Breast epithelium (tissue), 4 donors: ENCODE results near the gene BCAS2. TPM values are rescaled to one million over a fixed set of nuclear protein-coding genes. Genes with fewer than 3 reads are reported as not detected.

ENCODE experiments used
- DNase-seq, 2 donors: peaks; one replicate each; pipeline ENCODE4 v3.0.0-alpha.2; 2019; ENCODE audit warnings: low spot score in 2 of 2
- H3K27ac ChIP-seq, 2 donors: fragments of 200-600 bp; sonication (generic) in 1 of 2; one replicate each; pipeline ENCODE4 v1.5.1; 2016 to 2019; ENCODE audit warnings: mild to moderate bottlenecking in 1 of 2
- H3K27me3 ChIP-seq, 2 donors: fragments of 200-600 bp; sonication (generic) in 1 of 2; one replicate each; pipeline versions ENCODE4 v1.5.1 to v1.6.0; 2017 to 2019; ENCODE audit warnings: control low read depth in 1 of 2, mild to moderate bottlenecking in 1 of 2
- H3K36me3 ChIP-seq: fragments of 200-600 bp; one replicate; pipeline ENCODE4 v1.5.1; 2019
- H3K4me1 ChIP-seq, 2 donors: fragments of 200-600 bp; sonication (generic); one replicate each; pipeline ENCODE4 v1.5.1; 2016 to 2019; ENCODE audit warnings: control low read depth in 1 of 2
- H3K4me3 ChIP-seq, 3 donors: fragments of 200-600 bp; sonication (generic); 1 replicate in 2 of 3; 2 replicates in 1 of 3; pipeline ENCODE4 v1.5.1; 2016 to 2019; ENCODE audit warnings: mild to moderate bottlenecking in 3 of 3, moderate library complexity in 2 of 3
- H3K9me3 ChIP-seq, 2 donors: fragments of 200-600 bp; sonication (generic) in 1 of 2; one replicate each; pipeline ENCODE4 v1.5.1; 2016 to 2019; ENCODE audit warnings: control low read depth in 1 of 2
- CTCF ChIP-seq, 3 donors: fragments of 450-650 bp; IDR thresholded peaks; one replicate each; pipeline ENCODE4 v1.5.1; 2016 to 2017; ENCODE audit warnings: antibody characterized with exemption in 3 of 3, mild to moderate bottlenecking in 3 of 3, moderate library complexity in 3 of 3
- POLR2A ChIP-seq: fragments of 450-650 bp; IDR thresholded peaks from one replicate; pipeline ENCODE4 v1.6.1; 2016; ENCODE audit warnings: antibody characterized with exemption, mild to moderate bottlenecking, moderate library complexity
- POLR2AphosphoS5 ChIP-seq, 3 donors: sonication (generic); formaldehyde crosslinking; IDR thresholded peaks; one replicate each; pipeline ENCODE4 v1.6.1; 2017; ENCODE audit warnings: antibody characterized with exemption in 3 of 3
- intact Hi-C: fragments of 100-400 bp; cut with DNase I; formaldehyde crosslinking; loops from one replicate; pipeline ENCODE4 v1.15.1; 2023; ENCODE audit warnings: low total_unique reads
- total RNA-seq, 3 donors: library from RNA; depleted of rRNA; stranded (reverse); fragments of >200 nt; gene quantifications; one replicate each; pipeline ENCODE4 v1.1.0, GENCODE V29; 2016

BCAS2 gene
- total RNA-seq, 3 donors from 2014 or later, result 46.5 to 48.0 (median 46.9) TPM

- Histone ChIP-seq H3K36me3 (no peaks in the 10 kb centered on the region), H3K4me1 (no peaks in the 10 kb centered on the region), H3K4me3 (no peak overlapping the region), H3K9me3 (no peaks in the 10 kb centered on the region), H3K27me3 (no peaks in the 10 kb centered on the region), H3K27ac (no peak overlapping the region)
- TF ChIP-seq POLR2AphosphoS5 (IDR thresholded peaks at IDR 0.05), result no peak
- no peak for TF ChIP-seq POLR2A
- TF ChIP-seq CTCF (IDR thresholded peaks at IDR 0.05), result no peak
- no peak for DNase-seq
- intact Hi-C loops, result no loop called here
Measured at GRCh38 chr1:114595602-114596001, 14.2 kb upstream of the BCAS2 start.

- intact Hi-C loops, result no loop called here
- Histone ChIP-seq H3K36me3 (no peaks in the 10 kb centered on the region), H3K27ac (no peak overlapping the region)
Measured at GRCh38 chr1:114594046-114594445, 12.6 kb upstream of the BCAS2 start.

GRCh38 chr1:114589122-114589521 lies 7.7 kb upstream of the BCAS2 start:
- Histone ChIP-seq H3K9me3 (no peaks in the 10 kb centered on the region), H3K4me3 (no peak overlapping the region), H3K36me3 (no peaks in the 10 kb centered on the region), H3K27ac (no peak overlapping the region), H3K4me1 (no peaks in the 10 kb centered on the region), H3K27me3 (no peaks in the 10 kb centered on the region)
- intact Hi-C loops, result no loop called here
- TF ChIP-seq CTCF (IDR thresholded peaks at IDR 0.05), result no peak
- TF ChIP-seq POLR2AphosphoS5 (IDR thresholded peaks at IDR 0.05), result no peak
- TF ChIP-seq POLR2A, result no peak
- no peak for DNase-seq

More at GRCh38 chr1:114594046-114594445, 12.6 kb upstream of the BCAS2 start:
- H3K4me1 ChIP-seq, result no peaks in the 10 kb centered on the region
- no peak for DNase-seq
- no peaks in the 10 kb centered on the region for H3K27me3 ChIP-seq
- H3K4me3 ChIP-seq, result no peak overlapping the region
- no peaks in the 10 kb centered on the region for H3K9me3 ChIP-seq
- no peak for TF ChIP-seq POLR2AphosphoS5 (IDR thresholded peaks at IDR 0.05)
- no peak for TF ChIP-seq POLR2A
- TF ChIP-seq CTCF (IDR thresholded peaks at IDR 0.05), result no peak

GRCh38 chr1:114588196-114588689 lies 6.8 kb upstream of the BCAS2 start:
- intact Hi-C loops, result no loop called here

More at GRCh38 chr1:114588196-114588689, 6.8 kb upstream of the BCAS2 start:
- no peaks in the 10 kb centered on the region for H3K9me3 ChIP-seq
- DNase-seq, result no peak
- no peaks in the 10 kb centered on the region for H3K36me3 ChIP-seq
- no peak overlapping the region for H3K27ac ChIP-seq
- no peaks in the 10 kb centered on the region for H3K27me3 ChIP-seq
- no peak overlapping the region for H3K4me3 ChIP-seq
- TF ChIP-seq POLR2AphosphoS5 (IDR thresholded peaks at IDR 0.05) (no peak), CTCF (IDR thresholded peaks at IDR 0.05) (no peak), POLR2A (no peak)
- H3K4me1 ChIP-seq, result no peaks in the 10 kb centered on the region
